GM10248 (cell line): ENCODE data around the gene HMGN5.

Source experiments
- CTCF ChIA-PET: fragments of 300-600 bp; sonication (Branson Sonifier 250); formaldehyde crosslinking; extraction: SDS; loops from one replicate; lab custom pipeline; 2021; ENCODE audit warnings: antibody characterized with exemption; lab: Yijun Ruan, JAX
- POLR2A ChIA-PET: fragments of 350-650 bp; sonication (Branson Sonifier 250); formaldehyde crosslinking; extraction: SDS; loops from one replicate; lab custom pipeline; 2020; ENCODE audit warnings: antibody characterized with exemption; lab: Yijun Ruan, JAX
- DNase-seq: peaks from one replicate; pipeline ENCODE4 v3.0.0; 2012; ENCODE audit errors: extremely low spot score
- CTCF ChIP-seq: IDR thresholded peaks from 2 replicates; pipeline ENCODE4 v1.5.1; 2012; ENCODE audit warnings: mild to moderate bottlenecking, low read depth; ENCODE audit errors: extremely low read depth, missing control alignments, control extremely low read depth

HMGN5 gene

GRCh38 chrX:81231476-81231875, 29.8 kb upstream of the HMGN5 start:
- CTCF ChIA-PET, result interaction anchor here (1.1 kb wide), 1 partner anchor 25 kb away, joined by 3 read pairs; no protein-coding TSS in a partner anchor
- POLR2A ChIA-PET, result no interaction called here
- no peak for DNase-seq
- no peak for TF ChIP-seq CTCF

GRCh38 chrX:81229901-81230300, 28.2 kb upstream of the HMGN5 start:
- CTCF ChIA-PET, result no interaction called here
- POLR2A ChIA-PET, result no interaction called here
- no peak for TF ChIP-seq CTCF
- no peak for DNase-seq

- ChIA-PET CTCF (interaction anchor here (1.4 kb wide), 1 partner anchor 52 kb away, joined by 3 read pairs; no protein-coding TSS in a partner anchor), POLR2A (no interaction called here)
- no peak for TF ChIP-seq CTCF
- no peak for DNase-seq
These were observed 27.5 kb upstream of the HMGN5 start for GRCh38 chrX:81229229-81229628.

GRCh38 chrX:81215685-81216084, 14.0 kb upstream of the HMGN5 start:
- ChIA-PET CTCF (no interaction called here), POLR2A (no interaction called here)
- TF ChIP-seq CTCF, result no peak
- no peak for DNase-seq

- DNase-seq, result no peak
- ChIA-PET CTCF (no interaction called here), POLR2A (no interaction called here)
- TF ChIP-seq CTCF, result no peak
These were observed 7.2 kb upstream of the HMGN5 start for GRCh38 chrX:81208916-81209315.

GRCh38 chrX:81206476-81206875, 4.8 kb upstream of the HMGN5 start:
- no peak for TF ChIP-seq CTCF
- POLR2A ChIA-PET, result no interaction called here

More at GRCh38 chrX:81206476-81206875, 4.8 kb upstream of the HMGN5 start:
- CTCF ChIA-PET, result interaction anchor here (0.7 to 1.8 kb wide), 2 partner anchors 10 to 25 kb away, joined by 3 to 6 read pairs; no protein-coding TSS in a partner anchor
- DNase-seq, result no peak
